ENCODE results near the gene RPS6KA4.

Gene RPS6KA4

GRCh38 chr11:64367931-64368672, 9.1 kb downstream of the RPS6KA4 start:
- no peak for DNase-seq (ENCODE audit: low spot score)

GRCh38 chr11:64368673-64369074, 9.7 kb downstream of the RPS6KA4 start:
- DNase-seq (ENCODE audit: low spot score): no peak

GRCh38 chr11:64369440-64370421, 10.8 kb downstream of the RPS6KA4 start:
- DNase-seq (ENCODE audit: low spot score): no peak

- no peak for DNase-seq (ENCODE audit: low spot score)
Measured at GRCh38 chr11:64371201-64371600, 12.2 kb downstream of the RPS6KA4 start.

GRCh38 chr11:64372021-64372420, 13.1 kb downstream of the RPS6KA4 start:
- DNase-seq (ENCODE audit: low spot score): no peak

GRCh38 chr11:64372802-64373597, 14.0 kb downstream of the RPS6KA4 start:
- no peak for DNase-seq (ENCODE audit: low spot score)

- DNase-seq (ENCODE audit: low spot score): no peak
Measured at GRCh38 chr11:64373598-64373974, 14.6 kb downstream of the RPS6KA4 start.

GRCh38 chr11:64376071-64376470, 17.1 kb downstream of the RPS6KA4 start:
- no peak for DNase-seq (ENCODE audit: low spot score)

- no peak for DNase-seq (ENCODE audit: low spot score)
Measured at GRCh38 chr11:64378335-64378880, 19.4 kb downstream of the RPS6KA4 start.

GRCh38 chr11:64379160-64379559, 20.2 kb downstream of the RPS6KA4 start:
- no peak for DNase-seq (ENCODE audit: low spot score)

GRCh38 chr11:64379817-64380709, 21.1 kb downstream of the RPS6KA4 start:
- DNase-seq (ENCODE audit: low spot score): no peak

- no peak for DNase-seq (ENCODE audit: low spot score)
Measured at GRCh38 chr11:64381350-64381749, 22.4 kb downstream of the RPS6KA4 start.

GRCh38 chr11:64382047-64382446, 23.1 kb downstream of the RPS6KA4 start:
- no peak for DNase-seq (ENCODE audit: low spot score)

- no peak for DNase-seq (ENCODE audit: low spot score)
Measured at GRCh38 chr11:64382586-64382985, 23.6 kb downstream of the RPS6KA4 start.

- no peak for DNase-seq (ENCODE audit: low spot score)
Measured at GRCh38 chr11:64383580-64383979, 24.6 kb downstream of the RPS6KA4 start.

- DNase-seq (ENCODE audit: low spot score): no peak
Measured at GRCh38 chr11:64384028-64384737, 25.2 kb downstream of the RPS6KA4 start.

GRCh38 chr11:64384981-64385944, 26.3 kb downstream of the RPS6KA4 start:
- no peak for DNase-seq (ENCODE audit: low spot score)

GRCh38 chr11:64385945-64386704, 27.2 kb downstream of the RPS6KA4 start:
- DNase-seq (ENCODE audit: low spot score): no peak

Data from CD4-positive, alpha-beta T cell treated with Interleukin-6 at 100 ng/mL for 8 hours (primary cell).